H7 (cell line): ENCODE results near the gene MYRF. TPM values are rescaled to one million over a fixed set of nuclear protein-coding genes. Genes with fewer than 3 reads are reported as not detected.
A peak's percentile ranks its signal among the peaks of the same experiment; 100 is the strongest.

Experiments
- DNase-seq: peaks from one replicate; pipeline ENCODE4 v3.0.0; 2012
- H3K27me3 ChIP-seq: 2 replicates; pipeline ENCODE4 v1.6.0; 2011; ENCODE audit warnings: mild to moderate bottlenecking, low read length; ENCODE audit not compliant: control insufficient read depth, insufficient read depth
- H3K36me3 ChIP-seq: replicated peaks from 2 replicates; pipeline ENCODE4 v1.5.1; 2011; ENCODE audit warnings: low read length; ENCODE audit not compliant: control insufficient read depth, insufficient read depth
- H3K4me3 ChIP-seq: 2 replicates; pipeline ENCODE4 v1.5.1; 2011; ENCODE audit warnings: low read depth, mild to moderate bottlenecking, control low read depth, low read length, moderate library complexity; ENCODE audit not compliant: insufficient read depth
- total RNA-seq: library from RNA; depleted of rRNA; stranded (reverse); fragments of >200 nt; shearing (Covaris generic); gene quantifications from 2 replicates; pipeline ENCODE4 v1.2.3, GENCODE V29; 2014

MYRF gene
- total RNA-seq, 1 experiment from 2014 or later = 3.6 TPM

DNA sequence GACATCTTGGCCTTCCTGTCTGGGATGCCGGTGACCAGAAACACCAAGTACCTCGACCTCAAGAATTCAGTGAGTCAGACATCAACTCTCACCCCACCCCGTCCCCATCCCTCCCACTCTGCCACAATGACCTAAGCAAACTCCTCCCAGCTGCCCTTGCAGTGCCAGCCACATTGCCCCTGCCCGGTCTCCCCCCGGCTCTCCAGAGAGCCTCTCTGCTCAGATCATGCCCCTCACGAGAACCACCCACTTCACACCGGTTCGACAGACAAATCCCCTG, 23.6 kb upstream of the MYRF start:
- DNase-seq = no peak
- Histone ChIP-seq H3K4me3 (no peak overlapping the region), H3K36me3 (no peaks in the 10 kb centered on the region; the same call in 1 of the 2 replicates), H3K27me3 (no peaks in the 10 kb centered on the region)

DNA sequence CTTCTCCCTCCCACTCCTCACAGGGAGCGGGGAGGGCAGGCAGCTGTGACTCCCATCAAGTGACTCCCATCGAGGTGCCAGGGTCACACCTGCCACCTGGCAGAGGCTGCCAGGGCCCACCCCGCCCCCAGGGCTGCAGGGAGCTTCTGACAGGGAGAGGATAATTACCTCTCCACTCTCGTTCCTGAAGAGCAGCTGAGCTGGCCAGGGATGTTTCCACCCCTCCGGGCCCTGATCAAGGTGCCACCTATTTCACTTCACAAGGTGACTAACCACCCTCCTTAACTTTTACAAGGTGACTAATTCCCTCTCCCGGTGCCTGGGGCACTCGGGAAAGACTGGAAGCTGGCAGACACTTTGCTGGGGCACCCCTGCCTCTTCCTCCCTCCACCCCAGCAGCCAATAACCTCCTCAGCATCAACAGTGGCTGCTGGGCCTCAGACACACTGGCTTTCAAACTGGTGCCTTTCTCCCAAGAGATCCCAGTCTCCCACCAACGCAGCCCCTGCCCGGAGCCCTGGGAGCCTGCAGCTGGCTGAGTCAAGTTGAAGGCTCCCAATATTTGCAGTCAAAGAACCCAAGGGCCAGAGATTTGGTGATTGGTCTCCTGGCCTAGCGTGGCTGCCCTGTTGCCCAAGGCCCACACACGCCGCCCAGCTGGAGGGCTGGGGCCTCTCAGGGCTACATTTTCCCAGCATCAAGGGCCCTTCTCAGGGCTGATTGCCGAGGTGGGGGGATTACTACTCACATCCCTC, 22.0 kb upstream of the MYRF start:
- no peaks in the 10 kb centered on the region; the same call in 1 of the 2 replicates for H3K36me3 ChIP-seq
- no peak overlapping the region for H3K4me3 ChIP-seq
- H3K27me3 ChIP-seq = no peaks in the 10 kb centered on the region
- DNase-seq = no peak

DNA sequence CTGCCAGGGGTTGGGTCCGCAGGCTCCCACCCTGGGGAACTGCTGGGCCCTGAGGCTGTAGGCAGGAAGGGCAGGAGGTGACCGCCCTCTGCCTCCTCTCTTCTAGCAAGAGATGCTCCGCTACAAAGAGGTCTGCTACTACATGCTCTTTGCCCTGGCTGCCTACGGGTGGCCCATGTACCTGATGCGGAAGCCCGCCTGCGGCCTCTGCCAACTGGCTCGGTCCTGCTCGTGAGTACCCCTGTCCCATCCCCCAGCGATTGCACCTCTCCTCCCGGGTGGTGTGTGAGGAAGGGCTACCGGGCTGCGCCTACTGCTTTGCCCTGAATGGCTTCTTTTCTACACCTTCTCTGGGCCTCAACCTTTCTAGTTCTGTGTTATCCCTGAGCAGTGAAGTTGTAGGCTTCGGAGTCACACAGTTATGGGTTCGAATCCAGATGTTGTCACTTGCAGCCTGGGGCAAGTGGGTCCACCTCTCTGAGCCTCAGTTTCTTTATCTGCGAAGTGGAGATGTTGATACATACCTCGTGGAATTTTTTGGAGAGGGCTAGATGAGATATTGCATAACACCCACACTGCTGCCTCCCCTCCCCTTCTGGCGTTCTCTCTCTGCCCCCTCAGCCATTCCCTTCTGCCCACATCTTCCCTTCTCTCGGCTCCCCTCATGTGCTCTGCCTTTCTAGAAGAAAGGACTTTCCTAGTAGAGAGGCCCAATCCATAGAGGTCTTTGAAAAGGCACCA, 21.1 kb upstream of the MYRF start:
- Histone ChIP-seq H3K27me3 (no peaks in the 10 kb centered on the region), H3K36me3 (peaks cover 1% of the 10 kb centered on the region; the same call in 1 of the 2 replicates), H3K4me3 (no peak overlapping the region)
- DNase-seq = no peak

DNA sequence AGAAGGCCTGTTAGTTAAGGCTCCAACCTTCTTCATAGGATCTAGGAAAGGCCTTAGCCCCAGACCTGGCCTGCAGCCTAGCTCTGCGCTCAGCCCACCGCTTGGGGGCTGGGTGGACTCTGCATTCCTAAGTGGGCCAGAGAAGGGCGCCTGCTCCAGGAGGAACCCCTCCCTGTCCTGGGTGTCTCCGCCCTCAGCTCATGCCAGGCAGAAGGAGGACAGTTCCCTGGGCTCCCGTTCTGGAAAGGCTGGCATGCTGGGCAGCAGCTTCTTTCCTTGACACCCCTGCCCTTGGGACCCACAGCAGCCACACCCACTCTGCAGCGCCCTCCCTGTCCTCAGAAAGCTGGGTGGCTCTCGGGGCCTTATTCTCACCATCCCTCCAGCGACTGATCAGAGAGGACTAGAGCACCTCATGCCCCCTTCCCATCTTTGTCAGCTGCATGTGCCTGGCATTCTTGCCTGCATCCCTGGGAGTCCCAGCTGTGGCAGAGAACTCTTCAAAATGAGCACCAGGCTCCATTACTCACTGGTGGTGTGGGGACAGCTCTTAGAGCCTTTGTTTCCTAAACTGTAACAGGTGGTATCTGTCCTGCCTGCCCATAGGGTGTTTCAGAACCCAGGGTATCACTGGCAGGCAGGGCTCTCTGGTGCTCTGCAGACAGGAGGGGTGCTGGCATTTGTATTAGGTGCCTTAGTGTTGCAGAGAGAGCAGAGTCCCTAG, 20.3 kb upstream of the MYRF start:
- Histone ChIP-seq H3K36me3 (peaks cover 1% of the 10 kb centered on the region; the same call in 1 of the 2 replicates), H3K4me3 (no peak overlapping the region), H3K27me3 (no peaks in the 10 kb centered on the region)
- DNase-seq = no peak

DNA sequence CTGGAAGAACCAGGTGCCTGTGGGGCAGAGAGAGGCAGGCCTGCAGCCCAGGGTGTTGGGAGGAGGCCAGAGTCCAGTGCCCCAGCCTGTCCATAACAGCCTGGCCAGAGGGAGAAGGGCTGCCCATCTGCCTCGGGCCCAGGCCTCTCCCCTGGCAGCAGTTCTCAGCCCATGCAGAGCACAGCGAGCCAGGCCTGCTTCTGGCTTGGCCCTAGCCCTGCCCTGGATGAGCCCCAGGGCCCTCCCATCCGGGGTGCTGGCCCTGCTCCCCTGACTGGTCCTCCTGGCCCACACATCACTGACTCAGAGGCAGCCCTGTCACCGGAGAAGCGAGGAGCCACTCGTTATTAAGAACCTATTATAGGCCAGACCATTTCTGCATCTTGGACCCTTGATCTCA, 19.7 kb upstream of the MYRF start:
- DNase-seq = no peak
- peaks cover 1% of the 10 kb centered on the region; the same call in 1 of the 2 replicates for H3K36me3 ChIP-seq
- no peak overlapping the region for H3K4me3 ChIP-seq
- H3K27me3 ChIP-seq = no peaks in the 10 kb centered on the region

DNA sequence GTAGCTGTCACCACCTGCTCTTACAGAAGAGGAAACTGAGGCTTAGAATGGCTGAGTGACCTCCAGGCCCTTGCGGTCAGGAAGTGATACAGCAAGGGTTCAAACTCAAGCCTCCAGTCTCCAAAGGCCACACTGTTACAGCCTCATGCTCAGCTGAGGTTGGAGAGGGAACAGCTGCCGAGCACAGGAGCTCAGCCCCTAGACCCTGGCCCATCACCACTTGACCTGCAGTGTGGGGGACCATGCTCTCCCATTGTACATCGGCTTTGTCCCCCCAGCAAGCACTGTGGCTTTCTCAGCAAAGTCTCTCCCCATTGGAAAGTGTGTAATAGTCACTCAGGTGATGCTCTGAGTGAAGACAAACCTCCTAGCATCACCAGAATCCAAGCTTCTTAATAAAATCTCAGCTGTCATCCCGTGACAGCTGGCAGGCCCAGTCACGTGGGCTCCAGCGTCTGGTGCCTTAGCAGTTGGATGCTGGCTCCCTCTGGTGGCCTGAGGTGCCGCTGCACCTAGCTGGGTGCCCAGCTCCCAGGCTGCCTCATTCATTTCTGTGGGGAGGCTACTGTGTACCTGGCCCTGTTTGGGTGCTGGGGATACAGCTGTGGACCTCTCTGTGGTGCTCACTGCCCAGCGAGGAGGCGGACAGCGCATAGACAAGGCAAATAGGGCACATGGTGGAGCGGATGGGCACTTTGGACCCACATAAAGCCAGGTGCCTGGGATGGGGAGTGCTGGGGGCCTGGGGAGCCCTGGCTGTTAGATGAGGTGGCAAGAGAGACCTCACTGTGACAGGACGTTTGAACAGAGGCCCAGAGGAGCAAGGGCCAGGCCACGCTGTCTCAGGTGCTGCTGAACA, 19.1 kb upstream of the MYRF start:
- no peaks in the 10 kb centered on the region for H3K27me3 ChIP-seq
- peaks cover 1% of the 10 kb centered on the region; the same call in 1 of the 2 replicates for H3K36me3 ChIP-seq
- peak; percentile 98 for DNase-seq
- no peak overlapping the region for H3K4me3 ChIP-seq

DNA sequence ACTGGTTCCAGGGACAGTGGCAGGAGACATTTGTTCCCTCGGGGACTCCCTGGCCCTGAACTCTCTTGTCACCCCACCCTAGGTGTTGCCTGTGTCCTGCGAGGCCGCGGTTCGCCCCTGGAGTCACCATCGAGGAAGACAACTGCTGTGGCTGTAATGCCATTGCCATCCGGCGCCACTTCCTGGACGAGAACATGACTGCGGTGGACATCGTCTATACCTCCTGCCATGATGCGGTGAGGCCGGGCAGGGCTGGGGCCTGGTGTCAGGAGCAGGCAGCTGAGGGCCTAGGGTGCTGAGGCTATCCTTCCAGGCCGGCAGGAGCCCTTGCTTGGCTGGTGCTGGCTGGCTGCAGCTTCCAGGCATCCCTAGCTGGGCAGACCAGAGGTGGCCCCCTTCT, 17.7 kb upstream of the MYRF start:
- no peak for DNase-seq
- H3K4me3 ChIP-seq = no peak overlapping the region
- no peaks in the 10 kb centered on the region for H3K27me3 ChIP-seq
- peaks cover 1% of the 10 kb centered on the region; the same call in 1 of the 2 replicates for H3K36me3 ChIP-seq

DNA sequence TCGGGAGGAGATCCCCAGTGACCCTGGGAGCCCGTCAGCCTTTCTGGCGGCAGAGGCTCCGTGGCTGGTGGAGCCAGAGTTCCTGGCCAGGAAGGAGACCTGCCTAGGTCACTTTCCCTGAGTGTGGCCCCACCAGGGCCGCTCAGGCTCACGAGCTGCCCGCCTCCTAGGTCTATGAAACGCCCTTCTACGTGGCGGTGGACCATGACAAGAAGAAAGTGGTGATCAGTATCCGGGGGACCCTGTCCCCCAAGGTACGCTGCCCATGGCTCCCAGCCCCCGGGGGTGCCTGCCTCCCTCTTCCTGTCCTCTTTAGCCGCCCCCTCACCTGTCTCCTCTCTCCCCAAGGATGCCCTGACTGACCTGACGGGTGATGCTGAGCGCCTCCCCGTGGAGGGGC, 17.0 kb upstream of the MYRF start:
- Histone ChIP-seq H3K4me3 (no peak overlapping the region), H3K36me3 (peaks cover 1% of the 10 kb centered on the region; the same call in 1 of the 2 replicates), H3K27me3 (no peaks in the 10 kb centered on the region)
- no peak for DNase-seq

DNA sequence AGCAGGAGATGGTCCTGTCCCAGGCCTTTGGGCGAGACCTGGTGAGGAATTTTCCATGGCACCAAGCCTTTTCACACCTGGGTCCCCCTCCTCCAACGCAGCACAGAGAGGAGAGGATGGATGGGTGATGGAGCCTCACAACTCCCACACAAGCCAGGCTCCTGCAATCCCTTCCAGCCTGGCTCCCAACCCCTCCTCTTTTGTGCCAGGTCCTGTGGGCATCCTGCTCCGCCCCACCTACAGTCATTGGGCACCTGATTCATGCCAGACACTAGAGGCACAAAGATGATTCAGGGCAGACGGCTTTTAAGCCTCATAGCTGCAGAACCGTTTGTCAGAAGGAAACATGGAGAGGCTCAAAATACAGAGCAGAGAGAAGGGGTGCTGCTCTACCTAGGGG, 16.1 kb upstream of the MYRF start:
- DNase-seq = no peak
- Histone ChIP-seq H3K36me3 (peaks cover 3% of the 10 kb centered on the region), H3K4me3 (no peak overlapping the region), H3K27me3 (no peaks in the 10 kb centered on the region)

DNA sequence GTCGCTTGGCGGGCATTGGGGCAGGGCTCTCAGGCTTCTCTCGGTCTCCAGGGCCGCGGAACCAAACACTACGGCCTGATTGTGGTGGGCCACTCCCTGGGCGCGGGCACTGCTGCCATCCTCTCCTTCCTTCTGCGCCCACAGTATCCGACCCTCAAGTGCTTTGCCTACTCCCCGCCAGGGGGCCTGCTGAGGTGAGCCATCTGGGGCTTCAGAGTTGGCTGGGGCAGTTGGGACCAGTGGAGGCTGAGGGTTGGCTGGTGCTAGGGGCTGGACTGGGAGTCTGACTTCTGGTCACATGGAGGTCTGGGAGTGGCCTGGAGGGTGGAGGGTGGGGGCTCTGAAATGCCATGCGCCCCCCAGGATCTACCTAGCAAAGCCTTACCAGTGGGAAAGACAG, 15.3 kb upstream of the MYRF start:
- peaks cover 4% of the 10 kb centered on the region for H3K36me3 ChIP-seq
- no peak for DNase-seq
- H3K27me3 ChIP-seq = no peaks in the 10 kb centered on the region
- no peak overlapping the region for H3K4me3 ChIP-seq

DNA sequence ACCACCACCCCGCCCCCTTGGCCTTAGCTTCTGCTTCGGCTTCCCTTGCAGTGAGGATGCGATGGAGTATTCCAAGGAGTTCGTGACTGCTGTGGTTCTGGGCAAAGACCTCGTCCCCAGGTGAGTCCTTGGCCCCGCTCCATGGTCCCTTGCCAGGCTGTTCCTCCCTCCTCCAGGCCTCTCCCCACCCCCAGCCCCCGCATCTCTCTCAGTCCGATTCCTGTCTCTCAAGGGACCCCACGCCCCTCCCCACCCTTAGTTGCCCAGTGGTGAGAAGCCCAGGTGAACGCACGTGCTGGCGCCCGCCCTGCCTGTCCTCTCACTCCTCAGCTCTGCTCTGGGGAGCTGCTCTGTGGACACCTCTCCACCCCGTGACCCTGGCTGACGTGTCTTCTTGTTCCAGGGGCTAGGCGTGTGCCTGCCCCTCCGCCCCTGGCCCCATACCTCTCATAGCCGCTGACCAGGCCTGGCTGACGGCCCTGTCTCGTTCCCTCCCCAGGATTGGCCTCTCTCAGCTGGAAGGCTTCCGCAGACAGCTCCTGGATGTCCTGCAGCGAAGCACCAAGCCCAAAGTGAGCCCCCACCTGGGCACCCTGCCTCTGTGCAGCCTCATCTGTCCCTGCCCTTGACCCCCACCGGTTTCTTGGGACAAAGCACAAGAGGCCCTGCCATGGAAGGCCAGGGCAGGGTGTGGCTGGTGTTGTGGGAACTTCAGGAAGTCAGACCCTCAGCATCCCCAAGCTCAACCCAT, 14.6 kb upstream of the MYRF start:
- no peak for DNase-seq
- H3K4me3 ChIP-seq = no peak overlapping the region
- H3K27me3 ChIP-seq = no peaks in the 10 kb centered on the region
- H3K36me3 ChIP-seq = peaks cover 4% of the 10 kb centered on the region

DNA sequence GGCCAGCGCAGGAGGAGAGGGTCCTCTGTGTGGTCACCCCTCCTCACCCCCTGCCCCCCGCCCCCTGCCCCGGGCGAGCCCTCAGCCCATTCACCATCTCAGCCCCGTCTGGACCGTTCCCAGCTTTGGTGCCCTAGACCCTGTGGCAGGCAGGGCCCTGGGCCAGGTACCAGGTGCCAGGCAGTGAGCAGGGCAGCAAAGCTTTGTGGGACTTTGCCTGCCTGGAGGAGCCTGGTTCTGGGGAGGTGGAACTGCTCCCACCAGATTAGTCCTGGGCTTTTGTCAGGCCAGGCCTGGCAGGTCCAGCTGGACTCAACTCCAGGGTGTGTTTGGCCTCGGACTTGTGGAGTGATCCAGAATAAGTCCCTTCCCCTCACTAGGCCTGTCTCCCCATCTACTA, 13.7 kb upstream of the MYRF start:
- no peak overlapping the region for H3K4me3 ChIP-seq
- H3K36me3 ChIP-seq = peaks cover 4% of the 10 kb centered on the region
- no peaks in the 10 kb centered on the region for H3K27me3 ChIP-seq
- DNase-seq = no peak

DNA sequence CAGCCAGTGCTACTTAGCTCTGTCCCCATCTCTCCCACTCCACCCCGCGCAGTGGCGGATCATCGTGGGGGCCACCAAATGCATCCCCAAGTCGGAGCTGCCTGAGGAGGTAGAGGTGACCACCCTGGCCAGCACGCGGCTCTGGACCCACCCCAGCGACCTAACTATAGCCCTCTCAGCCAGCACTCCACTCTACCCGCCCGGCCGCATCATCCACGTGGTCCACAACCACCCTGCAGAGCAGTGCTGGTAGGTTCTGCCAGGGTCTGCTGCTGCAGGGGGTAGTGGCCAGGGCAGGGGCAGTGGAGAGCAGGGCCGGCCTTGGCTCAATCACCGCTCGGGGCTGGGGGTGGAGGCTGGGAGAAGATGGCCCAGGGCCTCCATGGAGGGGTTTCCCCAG, 13.0 kb upstream of the MYRF start:
- Histone ChIP-seq H3K36me3 (peaks cover 4% of the 10 kb centered on the region), H3K27me3 (no peaks in the 10 kb centered on the region), H3K4me3 (no peak overlapping the region)
- DNase-seq = no peak

DNA sequence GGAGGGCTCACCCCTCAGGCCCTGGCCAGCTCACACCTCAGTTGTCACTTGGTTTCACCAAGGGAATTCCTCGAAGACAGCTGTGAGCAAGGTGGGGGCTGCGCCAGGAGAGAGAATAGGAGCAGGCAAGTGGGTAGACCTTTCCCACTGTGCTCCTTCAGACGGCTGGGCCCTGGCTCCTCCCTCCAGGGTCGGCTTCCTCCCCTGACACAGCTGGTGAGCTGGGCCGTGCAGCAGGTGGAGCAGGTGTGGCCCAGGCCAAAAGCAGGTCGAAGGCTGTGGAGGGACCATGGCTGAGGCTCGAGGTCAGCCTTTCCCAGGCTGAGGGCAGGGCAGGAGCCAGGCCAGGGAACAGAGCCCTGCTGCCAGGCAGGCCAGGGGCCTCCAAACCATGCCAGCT, 12.5 kb upstream of the MYRF start:
- no peak for DNase-seq
- Histone ChIP-seq H3K4me3 (no peak overlapping the region), H3K36me3 (peaks cover 4% of the 10 kb centered on the region), H3K27me3 (no peaks in the 10 kb centered on the region)
